NCI-H2227 (cell line): Measurements from ENCODE around the gene CST3.
"Not testable (repeated sequence)": the region's sequence is repeated elsewhere in the genome, so short reads cannot be mapped to it uniquely, and the experiment has no call there.

Experiments used
- DNase-seq: peaks from one replicate; lab custom pipeline; 2025; ENCODE audit not compliant: unreplicated experiment; lab: John Stamatoyannopoulos, UW

Gene CST3

GRCh38 chr20:23662276-23662870 lies 24.6 kb upstream of the CST3 start:
- no peak for DNase-seq

DNA sequence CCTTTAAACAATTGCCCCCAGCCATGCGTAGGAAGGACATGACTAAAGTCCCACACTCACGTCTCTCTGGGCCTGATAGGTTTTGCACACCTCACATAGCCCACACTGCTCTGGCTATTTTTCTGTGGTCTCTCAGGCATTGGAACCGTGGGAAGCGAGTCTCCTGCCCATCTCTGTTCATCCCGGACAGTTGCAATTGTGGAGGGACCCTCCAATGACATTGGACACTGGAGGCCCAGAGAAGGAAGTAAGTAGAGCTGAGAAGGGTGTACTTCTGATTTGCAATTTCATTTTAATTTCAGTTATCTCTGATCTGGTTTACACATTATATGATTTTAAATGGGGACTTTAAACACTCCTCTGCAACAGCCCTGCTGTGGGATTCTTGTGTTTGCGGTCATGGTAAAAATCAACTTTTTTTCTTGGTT lies 23.3 kb upstream of the CST3 start:
- no peak for DNase-seq

GRCh38 chr20:23659989-23660837 lies 22.5 kb upstream of the CST3 start:
- no peak for DNase-seq

- DNase-seq = not testable (repeated sequence)
Measured at GRCh38 chr20:23659610-23659988, 21.8 kb upstream of the CST3 start.

DNA sequence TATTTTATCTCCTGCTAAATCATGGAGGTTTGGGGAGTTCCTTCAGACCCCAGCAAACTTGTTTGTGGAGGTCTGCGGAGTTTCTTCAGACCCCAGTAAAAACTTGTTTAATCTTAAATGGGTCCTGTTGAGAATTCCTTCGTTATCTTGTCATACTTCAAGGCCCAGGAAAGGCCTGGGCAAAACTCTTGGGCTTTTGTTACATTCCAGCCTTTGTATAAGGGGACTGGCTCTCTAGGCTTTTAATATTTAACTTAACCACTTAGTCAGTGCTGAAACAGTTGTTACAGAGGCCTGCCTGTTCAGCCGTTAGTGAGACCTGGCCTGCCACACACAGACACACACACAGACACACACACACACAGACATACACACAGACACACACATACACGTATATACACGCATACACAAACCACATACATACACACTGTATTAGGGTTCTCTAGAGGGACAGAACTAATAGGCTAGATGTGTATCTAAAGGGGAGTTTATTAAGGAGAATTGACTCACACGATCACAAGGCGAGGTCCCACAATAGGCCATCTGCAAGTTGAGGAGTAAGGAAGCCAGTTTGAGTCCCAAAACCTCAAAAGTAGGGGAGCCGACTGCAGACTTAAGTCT lies 21.3 kb upstream of the CST3 start:
- DNase-seq = no peak

GRCh38 chr20:23658336-23658735 lies 20.6 kb upstream of the CST3 start:
- DNase-seq = no peak

- no peak for DNase-seq
Measured at GRCh38 chr20:23657202-23657601, 19.4 kb upstream of the CST3 start.

- DNase-seq = no peak
Measured at GRCh38 chr20:23656372-23656771, 18.6 kb upstream of the CST3 start.

GRCh38 chr20:23655491-23656211 lies 17.9 kb upstream of the CST3 start:
- DNase-seq = no peak

- no peak for DNase-seq
Measured at GRCh38 chr20:23654717-23655116, 17.0 kb upstream of the CST3 start.

DNA sequence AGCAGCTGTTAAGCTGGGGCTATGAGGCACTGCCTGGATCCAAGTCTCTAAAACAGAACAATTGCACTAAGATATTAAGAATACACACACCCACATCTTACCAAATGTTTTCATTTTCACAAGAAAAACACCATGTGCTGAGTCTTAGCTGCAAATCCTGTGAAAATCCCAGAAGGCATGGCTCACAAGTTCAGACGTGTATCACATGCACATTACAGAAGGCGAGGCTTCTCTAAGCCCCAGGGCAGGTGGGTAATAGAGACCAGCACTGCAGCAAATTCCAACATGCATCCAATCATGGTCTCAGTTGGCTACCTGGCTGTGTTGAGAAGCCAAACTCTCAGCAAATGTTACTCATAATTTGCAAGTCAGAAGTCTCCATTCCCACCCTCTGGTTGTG lies 16.2 kb upstream of the CST3 start:
- no peak for DNase-seq

DNA sequence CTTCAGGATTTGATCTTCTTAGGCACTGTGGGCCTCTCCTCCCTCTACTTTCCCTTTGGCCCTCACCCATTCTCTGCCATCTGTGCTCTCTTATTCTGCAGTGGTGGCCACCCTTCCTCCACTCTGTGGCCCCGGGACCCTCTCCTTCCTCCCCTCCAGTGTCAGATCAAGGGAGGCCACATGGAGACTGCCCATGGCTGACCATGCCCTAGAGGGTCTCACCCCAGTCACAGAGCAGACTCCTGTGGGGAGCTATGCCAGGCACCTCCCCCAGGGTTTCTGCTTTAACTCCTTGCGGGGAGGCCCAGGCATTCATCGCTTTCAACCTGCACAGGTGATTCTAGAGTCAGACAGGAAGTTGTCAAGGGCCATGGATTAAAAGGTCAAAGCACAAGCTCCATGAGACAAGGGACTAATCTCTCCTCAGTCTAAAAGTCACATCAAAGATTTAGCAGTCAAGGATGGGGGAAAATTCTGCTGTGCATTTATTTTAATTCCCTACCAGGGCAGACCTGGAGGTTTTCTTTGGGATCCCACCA lies 15.7 kb upstream of the CST3 start:
- no peak for DNase-seq

- no peak for DNase-seq
Measured at GRCh38 chr20:23652926-23653325, 15.2 kb upstream of the CST3 start.

- DNase-seq = no peak
Measured at GRCh38 chr20:23652371-23652770, 14.6 kb upstream of the CST3 start.

- no peak for DNase-seq
Measured at GRCh38 chr20:23651117-23651516, 13.4 kb upstream of the CST3 start.

GRCh38 chr20:23649830-23650417 lies 12.2 kb upstream of the CST3 start:
- no peak for DNase-seq

DNA sequence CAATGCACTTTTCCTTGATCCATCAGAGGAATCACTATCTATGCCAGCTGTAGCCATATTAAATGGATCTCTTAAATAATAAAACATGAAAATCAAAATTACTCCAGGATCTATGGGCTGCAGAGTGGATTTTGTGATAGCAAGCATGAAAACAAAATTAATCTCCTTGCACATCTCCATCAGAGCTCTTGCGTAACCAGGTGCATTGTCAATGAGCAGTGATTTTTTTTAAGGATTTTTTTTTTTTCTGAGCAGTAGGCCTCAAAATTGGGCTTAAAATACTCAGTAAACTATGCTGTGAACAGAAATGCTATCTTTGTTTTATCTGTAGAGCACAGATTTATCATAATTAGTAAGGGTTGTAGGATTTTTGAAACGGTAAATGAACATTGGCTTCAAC lies 11.5 kb upstream of the CST3 start:
- no peak for DNase-seq

GRCh38 chr20:23647346-23647745 lies 9.6 kb upstream of the CST3 start:
- DNase-seq = no peak

DNA sequence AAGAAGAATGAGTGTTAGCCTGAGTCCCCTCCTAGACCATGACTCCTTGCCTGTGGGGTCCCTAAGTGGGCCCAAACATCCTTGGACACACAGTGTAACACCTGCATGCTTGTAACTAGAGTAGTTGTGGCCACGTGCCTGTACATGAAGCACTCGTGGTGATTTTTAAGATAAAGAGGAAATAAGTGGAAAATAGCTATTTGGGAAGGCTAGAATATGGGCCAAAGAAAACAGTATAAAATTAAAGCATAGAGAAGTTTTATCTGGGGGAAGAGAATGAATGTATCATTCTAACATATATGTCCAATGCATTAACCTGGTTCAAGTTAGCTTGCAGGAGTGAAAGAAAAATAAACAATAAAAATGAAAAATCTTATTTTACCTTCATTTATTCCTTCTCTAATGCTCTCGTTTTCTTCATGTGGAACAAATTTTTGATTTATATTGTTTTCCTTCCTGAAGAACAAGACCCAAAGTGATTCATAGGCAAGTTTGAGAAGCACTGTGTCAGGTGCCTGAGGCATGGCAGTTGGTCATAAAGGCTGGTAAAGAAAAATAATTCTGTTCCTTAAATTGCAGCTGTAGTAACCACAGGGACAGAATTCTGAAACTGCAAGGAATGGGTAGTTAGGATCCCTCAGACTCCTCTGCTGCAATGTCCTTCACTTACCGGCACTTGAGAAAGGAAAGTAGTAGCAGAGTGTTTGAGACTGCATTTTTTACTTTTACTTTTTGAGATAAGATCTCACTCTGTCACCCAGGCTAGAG lies 8.5 kb upstream of the CST3 start:
- no peak for DNase-seq

DNA sequence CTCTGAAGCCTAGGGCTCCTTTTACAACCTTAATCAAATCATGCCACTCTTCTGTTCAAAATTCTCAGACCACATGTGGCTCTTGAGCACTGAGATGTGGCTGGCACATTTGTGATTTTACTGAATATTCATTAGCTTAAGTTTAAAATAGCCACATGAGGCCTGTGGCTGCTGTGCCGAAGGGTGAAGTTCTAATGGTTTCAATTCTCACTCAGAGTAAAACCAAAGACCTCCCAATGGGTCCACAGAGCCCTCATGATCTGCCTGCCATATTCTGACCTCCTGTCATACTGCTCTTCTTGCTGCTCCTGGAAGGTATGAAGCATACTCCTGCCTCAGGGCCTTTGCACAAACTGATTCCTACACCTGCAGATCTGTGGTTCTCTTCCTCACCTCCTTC lies 7.8 kb upstream of the CST3 start:
- DNase-seq = no peak
